GDM1 (cell line): Measurements from ENCODE around the gene IL23A.
A peak's percentile ranks its signal among the peaks of the same experiment; 100 is the strongest.
"Not testable (repeated sequence)": the region's sequence is repeated elsewhere in the genome, so short reads cannot be mapped to it uniquely, and the experiment has no call there.

Experiments used
- DNase-seq: peaks from one replicate; lab custom pipeline; 2025; lab: John Stamatoyannopoulos, UW

IL23A gene

GRCh38 chr12:56326126-56326525 is 12.6 kb upstream of the IL23A start:
- DNase-seq: no peak

DNA sequence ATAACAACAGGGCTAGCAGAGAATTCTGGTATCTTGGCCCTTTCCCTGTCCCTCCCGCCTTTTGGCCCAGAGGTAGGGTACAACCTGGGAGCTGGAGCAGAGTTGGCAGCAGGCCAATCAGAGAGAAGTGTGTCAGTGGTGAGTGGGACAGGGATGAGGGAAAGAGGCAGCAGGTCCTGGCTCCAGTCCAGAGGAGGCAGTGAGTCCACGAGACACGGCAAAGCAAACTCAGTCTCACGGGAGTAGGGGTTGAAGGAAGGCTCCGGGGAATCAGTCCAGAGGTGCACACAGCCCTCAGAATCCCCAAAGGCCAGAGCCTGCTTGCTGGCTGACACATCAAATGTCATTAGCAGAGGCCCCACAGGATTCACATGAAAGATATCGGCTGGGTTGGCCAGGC is 12.2 kb upstream of the IL23A start:
- no peak for DNase-seq

- no peak for DNase-seq
Measured at GRCh38 chr12:56330936-56331490, 7.7 kb upstream of the IL23A start.

- DNase-seq: no peak
Measured at GRCh38 chr12:56332512-56333196, 6.0 kb upstream of the IL23A start.

DNA sequence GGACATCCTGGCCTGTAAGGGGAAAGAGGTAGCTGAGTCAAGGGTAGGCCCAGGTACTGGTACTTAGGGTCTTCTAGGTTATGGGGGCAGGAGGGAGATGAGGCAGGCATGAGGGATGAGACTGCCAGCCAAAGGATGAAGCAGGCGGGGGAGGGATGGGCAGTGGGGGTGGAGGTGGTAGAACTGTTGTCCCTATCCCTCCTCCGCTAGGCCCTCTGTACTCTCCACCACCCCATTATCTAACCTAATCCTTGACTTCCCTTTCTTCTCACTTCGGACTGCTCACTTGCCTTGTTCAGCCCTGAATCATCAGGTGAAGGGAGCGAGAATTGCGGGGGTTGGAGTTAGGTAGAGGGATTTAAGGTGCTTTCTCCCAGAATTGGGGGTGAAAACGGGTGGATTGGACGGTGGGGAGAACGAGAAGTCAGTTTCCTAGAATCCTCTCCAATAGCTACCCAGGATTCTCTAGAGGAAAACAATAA is 5.4 kb upstream of the IL23A start:
- no peak for DNase-seq

DNA sequence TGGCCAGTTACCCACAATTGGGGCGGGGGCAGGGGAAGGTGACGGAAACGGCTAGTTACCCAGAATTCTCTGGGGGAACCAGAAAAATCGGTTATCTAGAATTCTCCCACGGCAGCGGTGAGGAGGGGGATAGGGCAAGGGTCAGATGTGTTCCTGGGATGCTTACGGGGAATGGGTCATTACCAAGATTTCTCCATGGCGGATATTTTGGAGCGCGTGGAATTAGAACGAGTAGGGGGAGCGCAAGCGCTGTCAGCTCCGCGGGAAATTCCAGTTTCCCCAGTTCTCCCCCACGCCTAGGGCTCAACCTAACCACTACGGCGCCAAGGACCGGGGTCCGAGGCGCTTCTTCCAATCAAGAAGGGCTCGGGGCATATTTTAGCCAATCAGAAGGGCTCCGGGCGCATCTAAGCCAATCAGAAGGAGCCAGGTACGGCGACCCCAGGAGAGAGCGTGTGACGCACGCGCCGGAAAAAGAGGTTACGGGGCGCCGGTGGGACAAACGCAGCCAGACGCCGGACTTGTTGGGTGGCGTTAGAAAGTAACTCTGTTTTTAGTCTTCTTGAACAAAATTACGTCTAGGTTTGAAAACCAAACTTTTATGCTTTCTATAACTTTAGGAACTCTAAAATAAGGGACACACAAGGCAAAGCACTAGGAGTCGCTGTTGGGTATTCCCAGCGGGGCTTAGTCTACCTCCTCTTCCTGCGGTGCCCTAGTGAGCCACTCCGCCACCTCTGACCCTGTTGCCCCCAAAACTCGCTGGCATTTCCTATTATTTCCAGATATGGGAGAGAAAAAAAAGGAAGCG is 4.8 kb upstream of the IL23A start, which contains the start of gene PAN2:
Gene PAN2, minus strand, starts transcription at position 322 of the 811 bp plus-strand sequence. CDS start 906 bp downstream, outside the sequence.
- peak; percentile 95 for DNase-seq

- DNase-seq: no peak
Measured at GRCh38 chr12:56334490-56334793, 4.2 kb upstream of the IL23A start.

- not testable (repeated sequence) for DNase-seq
Measured at GRCh38 chr12:56335527-56335926, 3.2 kb upstream of the IL23A start.

DNA sequence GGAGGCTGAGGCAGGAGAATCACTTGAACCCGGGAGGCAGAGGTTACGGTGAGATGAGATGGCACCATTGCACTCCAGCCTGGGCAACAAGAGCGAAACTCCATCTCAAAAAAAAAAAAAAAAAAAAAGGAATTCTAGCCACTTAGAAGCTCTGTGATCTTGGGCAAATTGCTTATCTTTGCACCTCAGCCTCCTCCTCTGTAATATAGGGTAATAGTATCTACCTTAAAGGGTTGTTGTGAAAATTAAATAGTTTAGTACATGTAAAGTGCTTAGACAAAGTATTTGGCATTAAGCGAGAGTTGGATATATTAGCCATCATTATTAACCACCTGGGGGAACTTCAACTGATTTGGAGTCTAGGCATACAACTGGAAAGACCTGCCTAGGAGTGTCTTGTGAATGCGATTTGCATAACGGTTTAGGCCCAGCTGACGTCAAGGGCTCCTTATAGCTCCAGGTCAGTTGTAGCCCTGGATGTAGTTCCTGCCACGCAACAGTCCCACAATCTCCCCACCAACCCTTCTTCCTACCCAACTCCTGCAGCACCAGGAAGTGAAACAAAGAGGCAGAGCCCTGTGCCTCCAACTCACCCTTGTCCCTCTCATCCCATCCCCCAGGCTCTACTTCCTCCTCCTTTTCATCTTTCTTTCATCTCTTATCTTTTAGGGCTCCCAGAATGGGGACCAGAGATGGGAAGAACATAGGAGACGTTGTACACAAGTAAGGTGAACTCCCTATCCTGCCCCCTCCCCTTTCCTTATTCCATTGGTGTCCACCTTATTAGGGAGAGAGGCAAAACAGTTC is 2.1 kb upstream of the IL23A start:
- no peak for DNase-seq

GRCh38 chr12:56337753-56338251 is 882 bp upstream of the IL23A start:
- no peak for DNase-seq

DNA sequence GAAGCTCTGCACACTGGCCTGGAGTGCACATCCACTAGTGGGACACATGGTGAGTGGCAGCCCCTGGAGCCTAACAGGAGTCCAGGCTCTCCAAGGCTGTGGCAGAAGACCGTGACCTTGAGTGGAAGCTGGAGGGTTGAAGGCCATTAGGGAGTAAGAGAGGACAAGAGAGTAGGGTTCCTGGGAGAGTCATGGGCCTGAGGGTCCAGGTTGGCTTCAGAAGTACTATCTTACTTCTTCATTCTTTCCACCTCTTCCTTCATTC is 406 bp downstream of the IL23A start:
- no peak for DNase-seq

DNA sequence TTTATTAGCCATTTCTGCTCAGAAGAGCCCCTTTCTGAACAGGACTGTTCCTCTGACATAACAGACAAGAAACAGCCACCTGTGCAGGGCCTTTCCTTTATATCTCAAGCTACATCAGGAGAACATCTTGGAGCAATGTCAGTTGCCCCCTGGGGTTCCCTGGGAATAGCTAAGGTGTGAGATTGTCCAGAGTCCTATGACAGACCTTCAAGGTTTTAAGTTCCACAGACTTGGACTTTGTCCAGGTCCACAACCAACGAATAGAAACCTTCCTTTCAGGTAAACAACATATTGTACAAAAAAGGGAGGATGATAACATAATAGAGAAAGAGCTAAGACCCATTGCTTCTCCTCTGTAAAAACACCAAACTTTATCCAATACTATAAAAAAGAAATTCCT is 2.9 kb downstream of the IL23A start:
- no peak for DNase-seq

DNA sequence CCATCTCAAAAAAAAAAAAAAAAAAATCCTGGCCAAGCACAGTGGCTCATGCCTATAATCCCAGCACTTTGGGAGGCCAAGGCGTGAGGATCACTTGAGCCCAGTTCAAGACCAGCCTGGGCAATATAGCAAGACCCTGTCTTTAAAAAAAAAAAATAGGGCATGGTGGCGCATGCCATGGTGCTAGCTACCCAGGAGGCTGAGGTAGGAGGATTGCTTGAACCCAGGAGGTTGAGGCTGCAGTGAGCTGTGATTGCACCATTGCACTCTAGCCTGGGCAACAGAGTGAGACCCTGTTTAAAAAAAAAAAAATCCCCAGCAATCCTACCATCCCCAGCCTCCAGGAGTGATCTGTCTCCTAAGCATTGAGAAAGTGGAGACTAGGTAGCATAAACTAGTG is 3.6 kb downstream of the IL23A start:
- DNase-seq: not testable (repeated sequence)

DNA sequence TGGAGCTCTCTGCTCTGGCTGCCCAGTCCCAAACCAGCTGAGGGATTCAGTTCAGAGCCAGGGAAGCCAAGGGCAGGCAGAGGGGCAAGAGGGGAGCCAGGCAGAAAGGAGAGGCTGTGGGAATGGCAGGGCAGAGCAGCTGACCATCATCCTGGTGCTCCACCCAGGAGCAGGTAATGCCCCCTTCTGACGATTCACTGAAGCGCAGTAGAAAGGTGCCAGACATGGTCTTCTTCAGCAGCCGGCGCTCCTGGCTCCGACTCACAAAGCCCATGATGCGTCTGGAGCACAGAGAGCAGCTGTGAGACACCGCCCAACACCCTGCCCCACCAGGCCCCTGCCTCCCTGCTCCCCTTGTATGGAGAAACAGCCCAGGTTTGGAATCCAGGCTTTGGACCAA is 8.0 kb downstream of the IL23A start:
- no peak for DNase-seq

GRCh38 chr12:56347255-56347654 is 8.6 kb downstream of the IL23A start:
- not testable (repeated sequence) for DNase-seq

- DNase-seq: no peak
Measured at GRCh38 chr12:56348776-56349175, 10.1 kb downstream of the IL23A start.

DNA sequence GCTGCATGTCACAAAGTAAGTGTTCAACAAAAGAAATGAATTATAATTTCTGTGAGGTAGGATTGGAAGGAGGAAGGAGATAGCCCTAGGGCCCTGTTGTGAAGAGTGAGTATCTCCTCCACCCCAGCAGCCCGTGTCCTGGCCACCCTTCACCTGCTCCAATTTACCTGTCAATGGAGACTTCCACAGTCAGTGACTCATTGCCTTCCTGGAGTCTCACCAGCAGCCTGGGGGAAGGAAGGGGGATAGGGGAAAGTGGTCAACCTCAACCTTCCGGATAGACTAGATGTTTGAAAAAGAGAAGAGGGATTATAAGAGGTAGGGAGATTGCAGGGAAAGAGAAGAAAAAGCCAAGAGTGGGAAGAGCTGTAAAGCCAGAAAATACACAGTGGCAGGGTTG is 12.0 kb downstream of the IL23A start:
- no peak for DNase-seq

DNA sequence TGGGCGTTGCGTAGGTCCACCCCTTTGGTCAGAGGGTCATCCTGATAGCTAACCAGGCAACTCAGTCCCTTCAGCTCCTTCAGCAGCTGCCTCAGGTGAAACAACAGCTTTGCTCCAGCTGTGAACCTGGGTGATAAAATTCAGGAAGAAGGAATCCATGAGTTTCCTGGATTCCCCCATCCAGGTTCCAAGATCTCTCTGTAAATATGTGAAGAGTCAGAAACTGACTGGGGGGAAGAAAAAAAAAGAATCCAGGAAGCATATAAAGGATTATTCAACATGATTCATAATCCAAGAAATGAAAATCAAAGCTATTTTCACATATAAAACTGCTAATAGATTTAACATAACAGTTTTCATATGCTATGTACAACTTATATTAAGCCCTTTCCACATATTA is 12.6 kb downstream of the IL23A start:
- no peak for DNase-seq

GRCh38 chr12:56358836-56359532 is 20.3 kb downstream of the IL23A start:
- DNase-seq: no peak

DNA sequence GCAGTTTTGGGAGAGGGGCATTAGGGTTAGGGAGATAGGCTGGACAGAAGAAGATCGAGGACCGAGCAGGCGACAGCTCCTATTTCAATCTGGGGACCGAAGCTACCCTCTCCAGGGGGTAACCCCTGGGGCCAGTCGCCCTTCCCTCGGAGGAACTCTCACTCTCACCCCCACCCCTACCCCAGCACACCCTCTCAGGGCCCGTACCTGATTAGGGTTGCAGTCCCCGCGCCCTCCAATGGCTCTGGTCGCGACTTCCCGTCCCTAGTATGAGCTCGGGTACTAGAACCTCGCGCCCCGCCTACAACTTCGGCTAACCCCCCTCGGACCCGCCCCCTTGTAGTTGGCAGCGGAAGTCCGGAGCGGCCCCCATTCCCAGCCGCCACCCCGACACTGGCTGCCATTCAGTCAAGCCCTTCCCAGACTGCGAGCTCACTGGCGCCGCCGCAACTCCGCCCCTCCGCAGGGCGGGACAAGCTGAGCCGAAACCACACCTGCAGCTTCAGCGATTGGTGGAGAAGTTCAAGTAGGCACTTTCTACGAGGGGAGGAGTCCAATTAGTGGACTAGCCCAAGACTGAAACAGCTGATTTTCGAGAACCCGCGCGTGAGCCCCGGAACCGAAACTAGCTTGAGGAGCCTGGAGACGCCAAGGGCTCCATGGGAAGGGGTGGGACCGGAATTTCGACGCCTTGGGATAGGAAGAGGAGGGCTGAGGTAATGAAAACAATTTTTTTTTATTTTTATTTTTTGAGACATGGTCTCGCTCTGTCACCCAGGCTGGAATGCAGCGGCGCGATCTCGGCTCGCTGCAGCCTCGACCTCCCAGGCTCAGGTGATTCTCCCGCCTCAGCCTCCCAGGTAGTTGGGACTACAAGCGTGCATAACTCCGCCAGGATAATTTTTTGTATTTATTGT is 21.4 kb downstream of the IL23A start, which contains the start of gene STAT2:
Gene STAT2, minus strand, starts transcription at position 257 of the 917 bp plus-strand sequence. CDS start 3,536 bp downstream, outside the sequence.
- DNase-seq: peak; percentile 100
